ENCODE results near the gene INSRR. TPM values are rescaled to one million over a fixed set of nuclear protein-coding genes. Genes with fewer than 3 reads are reported as not detected.

INSRR gene
- total RNA-seq, 1 experiment from 2014 or later, result 0.11 TPM

DNA sequence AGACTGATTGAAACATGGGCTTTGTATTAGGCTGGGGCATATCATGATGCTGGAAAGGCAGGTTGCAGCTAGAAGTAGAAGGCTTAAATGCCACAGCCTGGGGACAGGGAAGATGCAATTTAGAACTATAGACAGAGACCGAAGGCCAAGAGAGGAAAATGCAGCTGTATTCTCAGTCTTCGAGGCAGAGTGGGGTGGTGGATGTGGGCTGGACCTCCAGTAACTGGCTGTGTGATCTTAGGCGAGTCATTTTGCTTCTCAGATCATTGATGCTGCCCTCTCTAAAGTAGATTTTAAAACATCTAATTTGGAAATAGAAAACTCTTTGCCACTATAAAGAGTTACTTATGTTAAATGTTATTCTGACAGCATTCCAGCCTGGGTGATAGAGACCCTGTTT, 24.6 kb downstream of the INSRR start (continued):
- TF ChIP-seq PRRX2 (CRISPR knock-in tag; IDR thresholded peaks at IDR 0.05), result no peak
- no peak for TF ChIP-seq ZBTB43 (CRISPR knock-in tag; IDR thresholded peaks at IDR 0.05)
- no peak for TF ChIP-seq ETV6 (CRISPR knock-in tag; IDR thresholded peaks at IDR 0.05)
- no peak for TF ChIP-seq CBFB (CRISPR knock-in tag; IDR thresholded peaks at IDR 0.05; ENCODE audit: low read depth)
- TF ChIP-seq ZBTB21 (CRISPR knock-in tag; IDR thresholded peaks at IDR 0.05; ENCODE audit: borderline replicate concordance), result no peak
- TF ChIP-seq, protein P1, sequence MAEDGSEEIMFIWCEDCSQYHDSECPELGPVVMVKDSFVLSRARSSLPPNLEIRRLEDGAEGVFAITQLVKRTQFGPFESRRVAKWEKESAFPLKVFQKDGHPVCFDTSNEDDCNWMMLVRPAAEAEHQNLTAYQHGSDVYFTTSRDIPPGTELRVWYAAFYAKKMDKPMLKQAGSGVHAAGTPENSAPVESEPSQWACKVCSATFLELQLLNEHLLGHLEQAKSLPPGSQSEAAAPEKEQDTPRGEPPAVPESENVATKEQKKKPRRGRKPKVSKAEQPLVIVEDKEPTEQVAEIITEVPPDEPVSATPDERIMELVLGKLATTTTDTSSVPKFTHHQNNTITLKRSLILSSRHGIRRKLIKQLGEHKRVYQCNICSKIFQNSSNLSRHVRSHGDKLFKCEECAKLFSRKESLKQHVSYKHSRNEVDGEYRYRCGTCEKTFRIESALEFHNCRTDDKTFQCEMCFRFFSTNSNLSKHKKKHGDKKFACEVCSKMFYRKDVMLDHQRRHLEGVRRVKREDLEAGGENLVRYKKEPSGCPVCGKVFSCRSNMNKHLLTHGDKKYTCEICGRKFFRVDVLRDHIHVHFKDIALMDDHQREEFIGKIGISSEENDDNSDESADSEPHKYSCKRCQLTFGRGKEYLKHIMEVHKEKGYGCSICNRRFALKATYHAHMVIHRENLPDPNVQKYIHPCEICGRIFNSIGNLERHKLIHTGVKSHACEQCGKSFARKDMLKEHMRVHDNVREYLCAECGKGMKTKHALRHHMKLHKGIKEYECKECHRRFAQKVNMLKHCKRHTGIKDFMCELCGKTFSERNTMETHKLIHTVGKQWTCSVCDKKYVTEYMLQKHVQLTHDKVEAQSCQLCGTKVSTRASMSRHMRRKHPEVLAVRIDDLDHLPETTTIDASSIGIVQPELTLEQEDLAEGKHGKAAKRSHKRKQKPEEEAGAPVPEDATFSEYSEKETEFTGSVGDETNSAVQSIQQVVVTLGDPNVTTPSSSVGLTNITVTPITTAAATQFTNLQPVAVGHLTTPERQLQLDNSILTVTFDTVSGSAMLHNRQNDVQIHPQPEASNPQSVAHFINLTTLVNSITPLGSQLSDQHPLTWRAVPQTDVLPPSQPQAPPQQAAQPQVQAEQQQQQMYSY (CRISPR knock-in tag; IDR thresholded peaks at IDR 0.05), result no peak
- TF ChIP-seq CREM (CRISPR knock-in tag; IDR thresholded peaks at IDR 0.05), result no peak

- no peak overlapping the region for H3K27ac Mint-ChIP-seq
- no peaks in the 10 kb centered on the region for H3K9me3 Mint-ChIP-seq
- no peak overlapping the region for H3K4me3 Mint-ChIP-seq
- no peak for TF ChIP-seq SOX15 (CRISPR knock-in tag; IDR thresholded peaks at IDR 0.05)
- no peak for TF ChIP-seq HMGA2 (CRISPR knock-in tag; IDR thresholded peaks at IDR 0.05)
- TF ChIP-seq SP1 (CRISPR knock-in tag; conservative IDR thresholded peaks at IDR 0.05), result no peak
- TF ChIP-seq NR1H2 (CRISPR knock-in tag; IDR thresholded peaks at IDR 0.05), result no peak
- TF ChIP-seq, protein P2, sequence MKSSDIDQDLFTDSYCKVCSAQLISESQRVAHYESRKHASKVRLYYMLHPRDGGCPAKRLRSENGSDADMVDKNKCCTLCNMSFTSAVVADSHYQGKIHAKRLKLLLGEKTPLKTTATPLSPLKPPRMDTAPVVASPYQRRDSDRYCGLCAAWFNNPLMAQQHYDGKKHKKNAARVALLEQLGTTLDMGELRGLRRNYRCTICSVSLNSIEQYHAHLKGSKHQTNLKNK (CRISPR knock-in tag; IDR thresholded peaks at IDR 0.05), result no peak
- no peak for TF ChIP-seq ELF4 (CRISPR knock-in tag; IDR thresholded peaks at IDR 0.05; ENCODE audit: low read depth)
- no peak for TF ChIP-seq ZNF263 (CRISPR knock-in tag; IDR thresholded peaks at IDR 0.05; ENCODE audit: low read depth)
- no peak for TF ChIP-seq GRHL2 (CRISPR knock-in tag; IDR thresholded peaks at IDR 0.05; ENCODE audit: insufficient replicate concordance, severe bottlenecking)
- no peak for TF ChIP-seq ZBTB43 (CRISPR knock-in tag; IDR thresholded peaks at IDR 0.05)
- no peak for TF ChIP-seq AR (CRISPR knock-in tag; IDR thresholded peaks at IDR 0.05)
- TF ChIP-seq HMGXB4 (CRISPR knock-in tag; IDR thresholded peaks at IDR 0.05), result no peak
- no peak for TF ChIP-seq NR3C1 (CRISPR knock-in tag; conservative IDR thresholded peaks at IDR 0.05; ENCODE audit: low read depth)
- no peak for TF ChIP-seq TEAD1 (CRISPR knock-in tag; IDR thresholded peaks at IDR 0.05)
- TF ChIP-seq ZNF138 (CRISPR knock-in tag; conservative IDR thresholded peaks at IDR 0.05), result no peak
- TF ChIP-seq MAX (CRISPR knock-in tag; IDR thresholded peaks at IDR 0.05), result no peak
- no peak for TF ChIP-seq ZBTB21 (CRISPR knock-in tag; IDR thresholded peaks at IDR 0.05; ENCODE audit: borderline replicate concordance)
- ATAC-seq (no peak), DNase-seq (ENCODE audit: low spot score) (no peak)
- H3K36me3 Mint-ChIP-seq, result no peaks in the 10 kb centered on the region
- H3K27me3 Mint-ChIP-seq (ENCODE audit: low read depth), result peaks cover 64% of the 10 kb centered on the region
- ChIA-PET CTCF (interaction anchor here (0.8 to 1.7 kb wide), 3 partner anchors 26 to 94 kb away, joined by 3 to 8 read pairs (median 5); partner anchors contain the start of gene NTRK1), POLR2A (no interaction called here)
- H3K4me1 Mint-ChIP-seq, result no peaks in the 10 kb centered on the region
Measured at GRCh38 chr1:156833603-156834002, 25.3 kb downstream of the INSRR start.
